Esophagus mucosa (tissue), 1 donor: ENCODE measurements around the gene ANKRD28. TPM values are rescaled to one million over a fixed set of nuclear protein-coding genes. Genes with fewer than 3 reads are reported as not detected.
"Not testable (repeated sequence)": the region's sequence is repeated elsewhere in the genome, so short reads cannot be mapped to it uniquely, and the experiment has no call there.

ENCODE experiments used
- ATAC-seq: fragments of 200-7000 bp; cut with Tn5 transposase; one replicate; pipeline ENCODE4 v1.9.1; 2020
- total RNA-seq: library from RNA; stranded (reverse); gene quantifications from one replicate; pipeline ENCODE4 v1.2.4, GENCODE V29; 2023
- donor health status: DM: yes; HTN: yes; CAD: no.

The ANKRD28 gene
- total RNA-seq, 1 donor from 2014 or later = 29.2 TPM

GRCh38 chr3:15769256-15769915, 28.4 kb downstream of the ANKRD28 start:
- ATAC-seq = no peak

DNA sequence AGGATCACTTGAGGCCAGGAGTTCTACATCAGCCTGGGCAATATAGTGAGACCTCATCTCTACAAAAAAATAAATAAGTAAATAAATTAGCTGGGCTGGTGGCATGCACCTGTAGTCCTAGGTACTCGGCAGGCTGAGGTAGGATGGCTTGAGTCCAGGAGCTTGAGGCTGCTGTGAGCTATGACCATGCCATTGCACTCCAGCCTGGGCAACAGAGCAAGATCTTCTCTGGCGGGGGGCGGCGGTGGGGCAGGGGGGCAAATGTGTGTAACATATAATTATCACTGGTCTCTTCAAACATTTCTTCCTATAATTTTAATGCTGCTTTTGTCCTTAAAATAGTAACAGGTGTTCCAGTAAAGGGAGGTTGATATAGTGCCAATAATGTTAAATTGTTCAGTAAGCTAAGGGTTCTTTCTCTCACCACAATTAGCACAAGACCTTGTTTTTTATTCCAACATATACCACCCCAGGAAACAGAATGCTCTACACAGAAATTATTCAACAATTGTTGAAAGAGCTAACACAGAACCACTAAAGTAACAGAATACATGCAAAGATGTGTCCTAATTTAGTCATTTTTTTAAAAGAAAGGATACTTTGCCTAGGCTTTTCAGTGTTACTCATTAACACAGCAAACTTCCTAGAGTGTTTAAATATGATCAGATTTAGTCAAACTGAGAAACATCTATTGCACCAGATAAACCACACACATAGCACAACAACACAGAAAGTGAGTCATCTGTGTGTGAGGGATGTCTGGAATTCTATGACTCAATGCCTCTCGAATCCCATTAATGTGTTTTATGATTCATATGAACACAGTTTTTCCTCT, 29.1 kb downstream of the ANKRD28 start:
- peak; percentile 96 for ATAC-seq

DNA sequence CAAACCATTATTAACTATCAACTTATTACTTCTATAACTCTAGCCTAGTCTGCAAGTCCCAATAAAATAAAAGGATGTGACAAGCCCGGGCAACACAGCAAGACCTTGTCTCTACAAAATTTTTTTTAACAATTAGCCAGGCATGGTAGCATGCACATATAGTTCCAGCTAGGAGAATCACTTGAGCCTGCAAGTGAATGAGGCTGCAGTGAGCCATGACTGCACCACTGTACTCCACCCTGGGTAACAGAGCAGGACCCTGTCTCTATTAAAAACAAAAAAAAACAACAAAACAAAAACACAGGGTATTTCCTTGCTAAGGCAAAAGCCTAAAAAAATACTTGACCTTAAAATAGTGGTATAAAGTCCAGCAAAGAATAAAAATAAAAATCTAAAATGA, 31.4 kb downstream of the ANKRD28 start:
- ATAC-seq = no peak

GRCh38 chr3:15758295-15758694, 39.5 kb downstream of the ANKRD28 start:
- ATAC-seq = no peak

- no peak for ATAC-seq
These were observed 40.0 kb downstream of the ANKRD28 start for GRCh38 chr3:15757824-15758223.

GRCh38 chr3:15756505-15756904, 41.3 kb downstream of the ANKRD28 start:
- no peak for ATAC-seq

DNA sequence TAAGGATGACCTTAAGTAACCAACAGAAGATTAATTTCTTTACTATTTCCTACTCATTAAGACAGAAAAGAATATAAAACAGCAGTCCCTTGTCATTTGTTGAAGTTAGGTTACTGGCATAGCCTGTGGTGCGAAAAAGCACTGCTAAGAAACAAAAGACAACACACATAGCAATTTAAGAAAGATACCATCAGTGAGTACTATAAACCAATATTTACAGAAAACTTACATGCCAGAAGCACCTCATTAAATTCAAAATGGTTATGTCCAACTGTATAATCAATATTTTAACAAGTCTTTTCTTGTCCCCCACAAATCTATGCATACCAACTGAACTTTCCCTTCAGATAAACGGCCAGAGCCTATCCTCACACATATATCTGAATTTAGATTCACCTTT, 42.0 kb downstream of the ANKRD28 start:
- no peak for ATAC-seq

GRCh38 chr3:15755181-15755580, 42.6 kb downstream of the ANKRD28 start:
- ATAC-seq = no peak

GRCh38 chr3:15754047-15754446, 43.7 kb downstream of the ANKRD28 start:
- ATAC-seq = no peak

GRCh38 chr3:15753056-15753710, 44.6 kb downstream of the ANKRD28 start:
- ATAC-seq = no peak

- no peak for ATAC-seq
These were observed 46.9 kb downstream of the ANKRD28 start for GRCh38 chr3:15750879-15751278.

DNA sequence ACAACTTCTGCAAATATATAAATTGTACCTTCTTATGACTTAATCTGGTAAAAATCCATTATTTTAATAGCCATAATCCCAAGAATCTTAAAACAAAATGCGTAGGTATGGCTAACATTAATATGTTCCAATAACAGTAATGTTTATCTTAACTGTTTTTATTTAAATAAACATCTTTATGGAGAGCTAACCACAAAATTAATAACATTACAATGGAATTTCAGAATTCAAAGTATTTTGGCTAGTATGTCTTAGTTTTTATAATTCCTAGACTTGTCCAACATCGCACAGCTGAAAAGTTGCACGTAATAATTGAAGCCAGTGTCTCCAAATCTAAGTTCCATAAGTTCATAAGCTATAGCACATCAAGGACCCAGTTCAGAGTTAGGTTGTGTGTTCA, 47.6 kb downstream of the ANKRD28 start:
- ATAC-seq = no peak

DNA sequence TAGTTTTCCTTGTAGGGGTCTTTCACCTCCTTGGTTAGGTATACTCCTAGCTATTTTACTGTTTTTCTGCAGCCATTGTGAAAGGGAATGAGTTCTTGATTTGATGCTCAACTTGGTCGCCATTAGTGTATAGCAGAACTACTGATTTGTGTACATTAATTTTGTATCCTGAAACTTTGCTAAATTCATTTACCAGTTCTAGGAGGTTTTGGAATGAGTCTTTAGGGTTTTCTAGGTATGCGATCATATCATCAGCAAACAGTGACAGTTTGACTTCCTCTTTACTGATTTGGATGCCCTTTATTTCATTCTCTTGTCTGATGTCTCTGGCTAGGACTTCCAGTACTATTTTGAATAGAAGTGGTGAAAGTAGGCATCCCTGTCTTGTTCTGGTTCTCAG, 51.9 kb downstream of the ANKRD28 start:
- not testable (repeated sequence) for ATAC-seq

DNA sequence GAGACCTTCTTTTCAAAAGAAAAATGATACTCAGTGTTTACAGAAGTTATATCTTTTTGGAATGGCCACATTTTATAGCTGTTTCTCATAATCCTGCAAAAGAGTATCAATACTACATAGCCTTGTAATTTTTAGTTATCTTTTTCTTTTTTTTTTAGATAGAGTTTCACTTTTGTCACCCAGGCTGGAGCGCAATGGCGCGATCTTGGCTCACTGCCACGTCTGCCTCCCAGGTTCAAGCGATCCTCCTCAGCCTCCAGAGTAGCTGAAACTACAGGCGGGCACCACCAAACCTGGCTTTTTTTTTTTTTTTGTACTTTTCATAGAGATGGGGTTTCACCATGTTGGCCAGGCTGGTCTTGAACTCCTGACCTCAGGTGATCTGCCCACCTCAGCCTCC, 53.6 kb downstream of the ANKRD28 start:
- ATAC-seq = no peak

- no peak for ATAC-seq
These were observed 54.2 kb downstream of the ANKRD28 start for GRCh38 chr3:15743587-15744009.

DNA sequence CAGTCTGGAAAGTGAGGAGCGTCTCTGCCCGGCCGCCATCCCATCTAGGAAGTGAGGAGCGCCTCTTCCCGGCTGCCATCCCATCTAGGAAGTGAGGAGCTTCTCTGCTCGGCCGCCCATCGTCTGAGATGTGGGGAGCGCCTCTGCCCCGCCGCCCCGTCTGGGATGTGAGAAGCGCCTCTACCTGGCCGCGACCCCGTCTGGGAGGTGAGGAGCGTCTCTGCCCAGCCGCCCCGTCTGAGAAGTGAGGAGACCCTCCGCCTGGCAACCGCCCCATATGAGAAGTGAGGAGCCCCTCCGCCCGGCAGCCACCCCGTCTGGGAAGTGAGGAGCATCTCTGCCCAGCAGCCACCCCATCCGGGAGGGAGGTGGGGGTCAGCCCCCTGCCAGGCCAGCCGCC, 55.5 kb downstream of the ANKRD28 start:
- ATAC-seq = not testable (repeated sequence)

DNA sequence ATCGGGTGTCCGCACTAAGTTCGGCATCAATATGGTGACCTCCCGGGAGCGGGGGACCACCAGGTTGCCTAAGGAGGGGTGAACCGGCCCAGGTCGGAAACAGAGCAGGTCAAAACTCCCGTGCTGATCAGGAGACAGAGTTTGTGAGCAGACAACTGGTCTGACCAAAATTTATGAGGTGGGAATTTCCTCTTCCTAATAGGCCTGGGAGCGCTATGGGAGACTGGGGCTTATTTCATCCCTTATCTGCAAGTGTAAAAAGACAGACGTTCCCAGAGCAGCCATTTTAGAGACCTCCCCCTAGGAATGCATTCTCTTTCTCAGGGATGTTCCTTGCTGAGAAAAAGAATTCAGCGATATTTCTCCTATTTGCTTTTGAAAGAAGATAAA, 59.2 kb downstream of the ANKRD28 start:
- ATAC-seq = not testable (repeated sequence)

GRCh38 chr3:15731024-15731423, 66.8 kb downstream of the ANKRD28 start:
- ATAC-seq = no peak

- no peak for ATAC-seq
These were observed 69.0 kb downstream of the ANKRD28 start for GRCh38 chr3:15728766-15729165.

DNA sequence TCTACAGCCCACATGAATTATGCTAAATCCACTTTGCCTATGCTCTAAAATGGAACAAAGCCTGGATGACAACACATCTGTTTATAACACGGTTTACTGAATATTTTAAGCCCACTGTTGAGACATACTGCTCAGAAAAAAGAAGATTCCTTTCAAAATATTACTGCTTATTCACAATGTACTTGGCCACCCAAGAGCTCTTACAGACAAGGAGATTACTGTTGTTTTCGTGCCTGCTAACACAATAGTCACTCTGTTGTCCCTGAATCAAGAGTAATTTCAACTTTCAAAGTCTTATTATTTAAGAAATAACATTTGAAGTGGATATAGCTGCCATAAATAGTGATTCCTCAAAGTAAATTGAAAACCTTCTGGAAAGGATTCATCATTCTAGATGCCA, 70.9 kb downstream of the ANKRD28 start:
- no peak for ATAC-seq

DNA sequence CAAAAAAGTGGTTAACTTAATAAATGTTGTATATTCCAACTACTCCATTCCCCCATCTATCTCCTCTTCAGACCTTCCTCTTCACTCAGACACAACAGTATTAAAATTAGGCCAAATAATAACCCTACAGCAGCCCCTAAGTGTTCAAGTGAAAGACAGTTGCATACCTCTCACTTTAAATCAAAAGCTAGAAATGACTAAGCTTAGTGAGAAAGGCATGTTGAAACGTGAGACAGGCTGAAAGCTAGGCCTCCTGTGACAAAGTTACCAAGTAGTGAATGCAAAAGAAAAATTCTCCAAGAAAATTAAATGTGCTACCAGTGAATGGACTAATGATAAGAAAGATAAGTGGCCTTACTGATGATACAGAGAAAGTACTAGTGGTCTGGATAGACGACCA, 71.7 kb downstream of the ANKRD28 start:
- no peak for ATAC-seq

- no peak for ATAC-seq
These were observed 73.3 kb downstream of the ANKRD28 start for GRCh38 chr3:15724446-15724845.

DNA sequence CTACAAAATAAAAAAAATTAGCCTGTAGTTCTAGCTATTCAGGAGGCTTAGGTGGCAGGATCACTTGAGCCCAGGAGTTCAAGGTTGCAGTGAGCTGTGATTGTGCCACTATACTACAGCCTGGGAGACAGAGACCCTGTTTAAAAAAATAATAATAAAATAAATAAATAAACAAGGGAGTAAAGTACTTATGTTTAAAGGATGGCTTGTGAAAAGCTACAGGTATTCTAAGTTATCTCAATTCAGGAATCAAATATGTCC, 74.2 kb downstream of the ANKRD28 start:
- no peak for ATAC-seq
